K562 (cell line): ENCODE data around the gene LAIR2. TPM values are rescaled to one million over a fixed set of nuclear protein-coding genes. Genes with fewer than 3 reads are reported as not detected.
"Not testable (repeated sequence)": the region's sequence is repeated elsewhere in the genome, so short reads cannot be mapped to it uniquely, and the experiment has no call there.

Source experiments
- ATAC-seq: fragments of 200-7000 bp; cut with Tn5 transposase; 3 replicates; pipeline ENCODE4 v1.9.1; 2020; ENCODE audit warnings: moderate library complexity
- BruUV-seq: library from RNA; stranded (reverse); fragments of 400-500 nt; replicated peaks from 2 replicates; lab custom pipeline; 2021; lab: Mats Ljungman, UMichigan
- CTCF ChIA-PET: fragments of 300-600 bp; formaldehyde crosslinking; extraction: SDS; loops from one replicate; lab custom pipeline; 2021; ENCODE audit warnings: low intra/inter-chr PET ratio; lab: Yijun Ruan, JAX
- POLR2A ChIA-PET: fragments of 300-600, 350-650 bp; sonication (Branson Sonifier 250); formaldehyde crosslinking; extraction: SDS; loops from one replicate; lab custom pipeline; 2021; ENCODE audit warnings: antibody characterized with exemption, inconsistent platforms; lab: Yijun Ruan, JAX
- DNase-seq, 4 experiments: peaks; one replicate each; pipeline versions ENCODE4 v3.0.0 to v3.0.0-alpha.2; 2011 to 2018; ENCODE audit warnings: low spot score in 3 of 4, mixed read lengths in 3 of 4; ENCODE audit errors: extremely low read depth in 1 of 4
- FAIRE-seq: peaks from 2 replicates; lab custom pipeline; 2011; peaks lifted over from hg19 to GRCh38; lab: Jason Lieb, UNC
- H2AFZ ChIP-seq: 2 replicates; pipeline ENCODE4 v1.6.0; 2011; ENCODE audit warnings: low read depth, low read length, control low read depth, inconsistent platforms
- H3K27ac ChIP-seq: fragments of 200-600 bp; 3 replicates; pipeline ENCODE4 v1.8.0; 2011; ENCODE audit warnings: low read depth, mild to moderate bottlenecking, control low read depth, inconsistent platforms, low read length, moderate library complexity, mixed read lengths; ENCODE audit errors: extremely low read depth
- H3K27me3 ChIP-seq, 2 experiments: fragments of 300-600 bp in 1 of 2; 2 replicates in 1 of 2; 3 replicates in 1 of 2; pipeline versions ENCODE4 v1.6.0 to v1.8.0; 2011; ENCODE audit warnings: inconsistent platforms in 2 of 2, low read length in 2 of 2, mild to moderate bottlenecking in 1 of 2, mixed read lengths in 1 of 2, moderate library complexity in 1 of 2; ENCODE audit not compliant: control insufficient read depth in 2 of 2, insufficient read depth in 2 of 2
- H3K36me3 ChIP-seq: fragments of 300-600 bp; 3 replicates; pipeline ENCODE4 v1.8.0; 2011; ENCODE audit warnings: mild to moderate bottlenecking, low read length, inconsistent platforms; ENCODE audit not compliant: control insufficient read depth, insufficient read depth
- H3K4me1 ChIP-seq, 2 experiments: fragments of 200-600 bp in 1 of 2; replicated peaks in 1 of 2; 2 replicates in 1 of 2; 3 replicates in 1 of 2; pipeline versions ENCODE4 v1.5.1 to v1.8.0; 2011; ENCODE audit warnings: inconsistent platforms in 2 of 2, low read length in 2 of 2, mild to moderate bottlenecking in 1 of 2, mixed read lengths in 1 of 2, moderate library complexity in 1 of 2; ENCODE audit not compliant: control insufficient read depth in 2 of 2, insufficient read depth in 2 of 2
- H3K4me2 ChIP-seq: 2 replicates; pipeline ENCODE4 v1.6.1; 2011; ENCODE audit warnings: low read length, control low read depth, inconsistent platforms, mixed read lengths; ENCODE audit not compliant: insufficient read depth
- H3K4me3 ChIP-seq: fragments of 200-600 bp; sonication (generic), shearing (Covaris generic); 2 replicates; pipeline ENCODE4 v1.5.1; 2016; ENCODE audit warnings: control low read depth, inconsistent platforms
- H3K79me2 ChIP-seq: fragments of 200-600 bp; 3 replicates; pipeline ENCODE4 v1.8.0; 2011; ENCODE audit warnings: low read length, inconsistent platforms; ENCODE audit not compliant: control insufficient read depth, insufficient read depth
- H3K9ac ChIP-seq, 2 experiments: 2 replicates each; pipeline versions ENCODE4 v1.6.0 to v1.6.1; 2011; ENCODE audit warnings: low read depth in 2 of 2, low read length in 2 of 2, control low read depth in 1 of 2, inconsistent platforms in 1 of 2, mild to moderate bottlenecking in 1 of 2, mixed read lengths in 1 of 2; ENCODE audit not compliant: insufficient read depth in 1 of 2
- H3K9me1 ChIP-seq: one replicate; pipeline ENCODE4 v1.6.0; 2011; ENCODE audit warnings: inconsistent platforms, mild to moderate bottlenecking, low read length, moderate library complexity; ENCODE audit not compliant: control insufficient read depth, insufficient read depth
- H3K9me3 ChIP-seq: replicated peaks from 2 replicates; pipeline ENCODE4 v1.5.1; 2011; ENCODE audit warnings: low read depth, low read length, inconsistent platforms; ENCODE audit not compliant: control insufficient read depth, insufficient read depth
- H4K20me1 ChIP-seq: replicated peaks from 2 replicates; pipeline ENCODE4 v1.6.1; 2011; ENCODE audit warnings: low read length, inconsistent platforms, mixed read lengths; ENCODE audit not compliant: control insufficient read depth, insufficient read depth
- WGBS: fragments of 100-300 bp; shearing (Covaris generic); methylation state at CpG from one replicate; pipeline ENCODE4 v1.1.6; 2016; ENCODE audit warnings: low coverage, mixed read lengths; ENCODE audit not compliant: insufficient coverage; ENCODE audit errors: missing lambda C conversion rate; 5-methylcytosine and 5-hydroxymethylcytosine counted together
- in situ Hi-C: fragments of 300-500 bp; cut with MboI; formaldehyde crosslinking; loops from 4 replicates; pipeline ENCODE4 v1.15.0; 2018; ENCODE audit warnings: inconsistent platforms, mixed read lengths
- intact Hi-C: fragments of 100-400 bp; cut with micrococcal nuclease; formaldehyde crosslinking; loops from 2 replicates; pipeline ENCODE4 v1.14.2; 2022
- polyA plus RNA-seq, 8 experiments: library from polyadenylated mRNA; depleted of rRNA in 4 of 8; stranded (reverse) in 5 of 8; unstranded in 3 of 8; fragments of >200 nt; fragmentation: Nextera tagmentation in 2 of 8; fragmentation: Illumina TruSeq in 1 of 8; extraction: Ambion mirVana in 2 of 8; extraction: Trizol in 1 of 8; gene quantifications; 2 replicates each; pipeline versions ENCODE4 v1.2.1 to v1.2.3, GENCODE V29; 2011 to 2014; ENCODE audit warnings: inconsistent platforms in 1 of 8, missing spikeins in 1 of 8
- total RNA-seq, 7 experiments: library from RNA; depleted of rRNA in 6 of 7; stranded (reverse); fragments of >200 nt in 6 of 7; fragmentation: Illumina TruSeq in 2 of 7; extraction: Trizol in 2 of 7; gene quantifications; 2 replicates each; pipeline versions ENCODE4 v1.2.1 to v1.2.3, GENCODE V29; 2011 to 2021; ENCODE audit warnings: low replicate concordance in 1 of 7

Gene LAIR2
- total and polyA plus RNA-seq, 9 of the 15 experiments (the other 6 are each of a cell fraction or from before 2014, with no cell fraction given), result not detected

- H2AFZ ChIP-seq, intact Hi-C loops, DNase-seq, H4K20me1 ChIP-seq, H3K4me3 ChIP-seq, POLR2A ChIA-PET, CTCF ChIA-PET, H3K36me3 ChIP-seq, H3K9me3 ChIP-seq, ATAC-seq, in situ Hi-C loops, H3K9ac ChIP-seq, H3K9me1 ChIP-seq, H3K4me1 ChIP-seq, H3K4me2 ChIP-seq, H3K79me2 ChIP-seq, BruUV-seq, FAIRE-seq, H3K27ac ChIP-seq: not testable (repeated sequence)
- H3K27me3 ChIP-seq, result peaks cover 14 to 49% of the 10 kb centered on the region in 2 experiments; a peak in 4 of 5 replicates
- WGBS, result 2% methylated on average over 4 of the region's 5 CpGs
These were observed 7.3 kb upstream of the LAIR2 start for GRCh38 chr19:54495284-54495683.

- BruUV-seq, H3K4me3 ChIP-seq, ATAC-seq, H3K36me3 ChIP-seq, H3K4me2 ChIP-seq, H3K27ac ChIP-seq, H2AFZ ChIP-seq, intact Hi-C loops, CTCF ChIA-PET, H3K9me1 ChIP-seq, H3K4me1 ChIP-seq, H4K20me1 ChIP-seq, H3K79me2 ChIP-seq, in situ Hi-C loops, H3K9ac ChIP-seq, FAIRE-seq, DNase-seq, H3K9me3 ChIP-seq: not testable (repeated sequence)
- POLR2A ChIA-PET, result interaction anchor here (0.7 to 1.2 kb wide), 2 partner anchors 12 to 16 kb away, joined by 3 to 4 read pairs; no protein-coding TSS in a partner anchor
- 4% methylated on average over 5 of the region's 15 CpGs for whole genome bisulfite sequencing
- H3K27me3 ChIP-seq, result peaks cover 19 to 46% of the 10 kb centered on the region in 2 experiments; a peak in 4 of 5 replicates
These were observed 4.7 kb upstream of the LAIR2 start for GRCh38 chr19:54497747-54498450.

GRCh38 chr19:54498451-54498772 lies 4.2 kb upstream of the LAIR2 start:
- FAIRE-seq, H3K4me1 ChIP-seq, H3K36me3 ChIP-seq, BruUV-seq, H3K4me3 ChIP-seq, H3K79me2 ChIP-seq, H4K20me1 ChIP-seq, H2AFZ ChIP-seq, intact Hi-C loops, H3K9me3 ChIP-seq, POLR2A ChIA-PET, H3K27ac ChIP-seq, H3K9me1 ChIP-seq, ATAC-seq, H3K9ac ChIP-seq, in situ Hi-C loops, CTCF ChIA-PET, H3K4me2 ChIP-seq, DNase-seq: not testable (repeated sequence)
- H3K27me3 ChIP-seq, result peaks cover 19 to 43% of the 10 kb centered on the region in 2 experiments; a peak in 4 of 5 replicates
- 0% methylated on average over 8 of the region's 9 CpGs for WGBS
